Ureter (tissue), 1 donor: ENCODE data around the gene CFAP299. TPM values are rescaled to one million over a fixed set of nuclear protein-coding genes. Genes with fewer than 3 reads are reported as not detected.

ENCODE experiments used
- DNase-seq: peaks from one replicate; pipeline ENCODE4 v3.0.0-alpha.2; 2020; ENCODE audit warnings: low spot score
- total RNA-seq: library from RNA; stranded (reverse); gene quantifications from one replicate; pipeline ENCODE4 v1.2.4, GENCODE V29; 2023
- donor health status: DM: yes; HTN: yes; CAD: no.

Gene CFAP299
- total RNA-seq, 1 donor from 2014 or later = not detected

DNA sequence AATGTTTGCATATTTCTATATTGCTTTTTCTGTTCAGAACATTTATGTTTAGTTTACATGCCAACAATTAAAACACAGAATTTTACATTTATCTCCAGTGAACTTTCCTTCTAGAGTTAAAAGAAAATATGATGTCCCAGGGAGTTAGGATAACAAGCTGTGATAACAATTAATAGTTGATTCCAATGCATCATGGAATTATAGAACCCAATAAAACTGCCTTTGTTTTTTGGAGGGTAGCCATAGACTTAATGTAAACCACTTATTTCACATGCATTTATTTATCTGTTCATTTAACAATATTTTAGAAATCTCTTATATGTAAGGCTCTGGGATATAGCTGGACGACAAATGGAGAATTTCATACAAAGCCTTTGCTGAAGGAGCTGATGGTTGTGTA is 180.0 kb downstream of the CFAP299 start:
- DNase-seq = no peak

DNA sequence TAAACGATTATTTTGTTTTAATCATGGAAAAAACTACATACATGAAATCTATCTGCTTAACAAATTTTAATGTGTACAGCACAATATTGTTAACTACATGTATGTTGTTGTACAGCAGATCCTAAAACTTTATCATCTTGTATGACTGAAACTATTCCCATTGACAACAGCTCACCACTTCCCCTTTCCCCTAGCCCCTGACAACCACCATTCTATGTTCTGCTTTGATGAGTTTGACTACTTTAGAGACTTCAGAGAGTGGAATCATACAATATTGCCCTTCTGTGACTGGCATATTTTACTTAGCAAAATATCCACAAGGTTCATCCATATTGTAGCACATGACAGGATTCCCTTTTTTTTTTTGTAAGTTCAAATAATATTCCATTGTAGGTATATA is 185.9 kb downstream of the CFAP299 start:
- DNase-seq = no peak

DNA sequence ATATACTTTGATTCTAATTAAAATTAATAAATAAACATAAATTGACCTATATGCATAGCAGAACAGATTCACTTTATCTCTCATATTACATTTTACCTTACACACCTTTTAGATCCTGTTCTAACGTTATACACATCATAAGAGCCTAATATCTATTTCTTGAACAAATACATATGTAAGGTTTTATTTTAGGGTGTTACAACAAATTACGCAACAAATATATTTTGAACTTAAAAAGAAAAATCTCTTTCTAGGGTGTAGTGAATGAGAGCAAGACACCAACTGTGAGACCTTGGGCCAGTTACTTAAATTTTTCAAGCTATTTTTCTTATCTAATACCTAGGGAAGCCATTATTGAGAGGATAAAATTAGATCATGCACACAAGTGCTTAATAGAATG is 191.2 kb downstream of the CFAP299 start:
- DNase-seq = no peak

DNA sequence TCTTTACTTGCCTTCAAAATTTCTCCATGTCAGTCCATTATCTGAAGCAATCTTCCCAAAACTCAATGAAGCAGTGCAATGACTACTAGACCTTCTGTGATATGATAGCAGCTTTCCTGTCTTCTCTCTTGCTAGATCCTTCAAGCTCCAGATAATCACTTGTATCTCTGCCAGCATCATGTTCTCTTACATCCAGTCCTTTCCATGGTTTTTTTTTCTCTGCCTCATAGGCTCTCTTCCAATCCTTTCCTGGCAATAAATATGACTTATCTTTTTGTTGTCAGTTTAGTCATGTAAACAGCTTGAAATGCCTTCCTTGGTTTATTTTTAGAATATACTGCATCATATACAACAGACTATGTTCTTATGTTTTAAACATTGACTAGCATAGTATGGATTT is 193.5 kb downstream of the CFAP299 start:
- DNase-seq = no peak

DNA sequence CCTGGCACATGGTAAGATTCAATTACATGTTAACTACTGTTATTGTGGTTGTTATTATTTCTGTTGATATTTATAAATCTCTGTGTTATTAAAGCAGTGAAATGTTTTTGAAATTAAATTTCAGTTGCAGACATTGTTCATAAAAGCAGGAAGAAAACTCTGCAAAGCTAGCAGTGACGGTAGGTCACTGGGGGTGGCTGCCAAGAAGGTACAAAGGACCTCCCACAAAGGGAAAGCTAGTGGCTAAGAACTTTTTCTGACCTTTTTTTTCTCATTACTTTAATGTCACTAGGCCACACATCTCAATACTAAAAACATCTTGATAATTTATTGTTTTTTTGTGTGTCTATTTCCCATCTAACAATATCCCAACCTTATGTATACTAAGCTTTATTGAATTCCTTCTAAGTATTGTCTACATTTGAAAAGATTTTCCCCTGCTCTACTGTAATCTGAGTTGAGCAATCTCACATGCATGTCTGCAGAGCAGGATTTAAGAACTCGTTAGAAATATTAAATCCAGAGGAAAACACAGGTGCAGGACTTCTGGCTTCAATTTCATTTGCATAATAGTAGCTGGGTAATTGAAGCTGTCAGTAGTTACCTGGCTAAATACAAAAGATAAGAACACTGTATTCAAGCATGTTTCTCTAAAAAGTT is 197.3 kb downstream of the CFAP299 start:
- no peak for DNase-seq

DNA sequence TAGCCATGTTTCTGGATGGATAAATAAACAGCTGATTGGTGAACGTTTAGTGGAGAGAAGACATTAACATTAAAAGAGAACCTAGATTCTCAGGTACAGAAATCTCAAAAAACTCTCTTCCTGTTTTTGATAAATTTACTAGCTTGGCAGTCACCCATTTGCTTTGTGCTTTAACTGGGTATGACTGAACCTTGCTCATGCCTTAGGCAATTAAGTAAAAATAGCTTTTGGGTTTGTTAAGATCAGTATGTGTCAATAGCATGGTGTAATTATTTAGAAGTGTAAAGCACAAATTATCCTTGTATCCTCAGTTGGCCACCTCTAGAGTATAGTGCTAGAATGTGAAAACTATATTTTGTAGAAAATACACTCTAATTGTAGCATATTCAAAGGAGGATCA is 200.0 kb downstream of the CFAP299 start:
- DNase-seq = no peak

DNA sequence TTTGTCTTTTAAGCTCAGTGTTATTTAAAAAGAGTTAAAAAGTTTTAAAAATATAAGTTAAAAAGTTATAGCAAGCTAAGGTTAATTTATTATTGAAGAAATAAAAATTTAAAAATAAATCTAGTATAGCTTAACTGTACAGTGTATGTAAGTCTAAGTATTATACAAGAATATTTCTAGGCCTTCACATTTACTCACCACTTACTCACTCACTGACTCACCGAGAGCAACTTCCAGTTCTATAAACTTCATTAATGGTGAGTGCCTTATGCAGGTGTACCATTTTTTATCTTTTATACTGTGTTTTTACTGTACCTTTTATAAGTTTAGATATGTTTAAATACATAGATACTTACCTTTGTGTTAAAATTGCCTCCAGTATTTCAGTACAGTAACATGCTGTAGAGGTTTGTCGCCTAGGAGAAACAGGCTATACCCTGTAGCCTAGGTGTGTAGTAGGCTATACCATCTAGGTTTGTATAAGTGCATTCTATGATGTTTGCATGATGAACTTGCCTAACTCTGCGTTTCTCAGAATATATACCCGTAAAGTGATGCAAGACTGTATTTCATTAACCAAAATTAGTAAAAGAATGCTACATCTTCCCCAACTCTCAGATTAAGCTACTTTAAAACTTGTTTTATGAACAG is 202.9 kb downstream of the CFAP299 start:
- DNase-seq = no peak

DNA sequence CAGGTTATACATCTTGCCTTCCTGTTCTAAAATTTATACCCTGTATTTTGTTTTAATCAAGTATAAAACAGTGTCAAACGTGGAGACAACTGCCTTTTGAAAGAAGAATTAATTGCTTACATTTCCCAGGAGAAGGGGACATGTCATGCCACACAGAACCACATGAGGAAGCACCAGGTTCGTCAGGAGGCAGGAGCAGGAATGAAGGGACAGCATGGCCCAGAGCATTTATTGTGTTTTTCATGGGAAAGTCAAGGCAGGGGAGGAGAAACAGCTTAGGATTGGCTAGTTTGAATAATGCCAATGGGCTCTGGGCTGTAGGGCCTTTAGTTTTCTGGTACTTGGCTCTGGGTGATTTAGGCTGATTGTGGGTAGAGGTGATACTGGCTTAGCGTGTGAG is 203.7 kb downstream of the CFAP299 start:
- no peak for DNase-seq

DNA sequence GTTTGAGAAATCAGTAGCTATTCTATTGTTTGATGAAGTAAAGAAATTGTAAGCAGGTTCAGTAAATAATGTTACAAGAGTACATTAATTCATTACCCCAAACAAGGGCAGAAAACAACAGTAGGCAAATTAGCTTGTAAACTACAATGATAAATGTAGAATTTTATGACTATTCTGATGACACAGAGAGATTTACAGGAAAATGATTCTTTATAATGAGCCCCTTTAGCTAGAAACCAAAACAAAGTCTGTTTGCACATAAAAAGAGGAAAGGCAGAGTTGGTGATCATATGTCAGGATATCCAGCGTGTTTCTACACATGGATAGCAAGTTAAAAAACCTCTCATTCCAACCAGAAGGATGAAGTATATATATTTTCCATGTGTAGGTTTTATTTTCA is 204.8 kb downstream of the CFAP299 start:
- no peak for DNase-seq

DNA sequence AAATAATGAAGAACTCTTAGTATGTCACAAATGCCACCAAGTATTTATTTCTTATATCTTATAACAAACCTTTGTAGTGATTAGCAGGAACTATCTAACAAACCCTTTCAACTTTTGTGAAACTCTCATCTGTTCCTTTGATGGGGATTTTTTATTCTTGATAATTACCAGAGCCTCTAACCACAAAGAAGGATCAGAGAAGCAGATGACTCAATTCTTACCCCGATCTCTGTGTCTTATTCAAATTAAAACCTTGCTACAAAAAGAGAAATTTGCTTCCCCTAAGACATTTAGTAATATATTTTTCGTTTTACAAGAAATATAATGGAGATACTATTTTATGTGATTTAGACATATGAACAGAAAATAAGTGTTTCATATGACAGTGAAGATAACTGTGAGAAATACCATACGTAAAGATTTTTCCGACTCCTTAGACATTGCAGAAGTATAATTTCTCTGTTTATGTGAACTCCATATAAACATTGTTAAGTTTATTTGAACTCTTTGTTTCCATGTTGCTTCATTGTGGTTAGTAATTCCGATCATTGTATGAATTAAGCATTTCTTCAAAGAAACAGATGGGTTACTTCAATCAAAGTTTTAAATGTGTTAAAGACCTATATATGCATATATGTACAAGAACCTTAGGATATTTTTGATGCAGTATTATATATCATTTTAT is 205.4 kb downstream of the CFAP299 start:
- no peak for DNase-seq

DNA sequence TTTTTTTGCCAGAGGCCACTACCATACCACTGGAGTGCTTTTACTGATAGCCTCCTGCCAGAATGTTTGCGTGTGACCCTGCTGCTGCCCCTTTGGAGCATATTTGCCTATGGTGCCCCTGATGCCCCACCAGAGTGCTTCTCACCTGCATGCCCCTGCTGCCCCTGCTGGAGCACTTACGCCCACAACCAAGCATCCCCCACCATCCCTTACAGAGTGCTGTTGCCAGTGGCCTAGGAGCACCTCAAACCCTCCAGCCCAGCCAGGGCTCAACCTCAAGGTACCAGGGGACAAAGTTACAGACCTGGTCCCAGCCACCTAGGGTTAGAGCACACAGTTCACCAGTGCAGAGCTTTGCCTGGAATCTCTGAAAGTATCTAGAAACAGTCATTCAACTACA is 207.2 kb downstream of the CFAP299 start:
- no peak for DNase-seq

DNA sequence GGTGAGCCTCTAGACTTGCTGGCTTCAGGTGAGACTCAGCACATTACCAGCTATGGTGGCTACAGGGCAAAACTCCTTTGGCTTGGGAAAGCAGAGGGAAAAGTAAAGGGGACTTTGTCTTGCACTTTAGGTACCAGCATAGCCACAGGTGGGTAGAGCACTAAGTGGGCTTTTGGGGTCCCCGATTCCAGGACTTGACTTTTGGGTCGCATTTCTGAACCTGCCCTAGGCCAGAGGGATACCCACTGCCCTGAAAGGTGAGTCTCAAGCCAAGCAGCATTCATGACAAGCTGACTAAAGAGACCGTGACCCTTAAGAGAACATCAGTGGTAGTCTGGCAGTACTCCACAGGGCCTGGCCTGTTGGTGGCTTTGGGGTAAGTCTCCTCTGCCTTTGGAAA is 224.8 kb downstream of the CFAP299 start:
- DNase-seq = no peak

DNA sequence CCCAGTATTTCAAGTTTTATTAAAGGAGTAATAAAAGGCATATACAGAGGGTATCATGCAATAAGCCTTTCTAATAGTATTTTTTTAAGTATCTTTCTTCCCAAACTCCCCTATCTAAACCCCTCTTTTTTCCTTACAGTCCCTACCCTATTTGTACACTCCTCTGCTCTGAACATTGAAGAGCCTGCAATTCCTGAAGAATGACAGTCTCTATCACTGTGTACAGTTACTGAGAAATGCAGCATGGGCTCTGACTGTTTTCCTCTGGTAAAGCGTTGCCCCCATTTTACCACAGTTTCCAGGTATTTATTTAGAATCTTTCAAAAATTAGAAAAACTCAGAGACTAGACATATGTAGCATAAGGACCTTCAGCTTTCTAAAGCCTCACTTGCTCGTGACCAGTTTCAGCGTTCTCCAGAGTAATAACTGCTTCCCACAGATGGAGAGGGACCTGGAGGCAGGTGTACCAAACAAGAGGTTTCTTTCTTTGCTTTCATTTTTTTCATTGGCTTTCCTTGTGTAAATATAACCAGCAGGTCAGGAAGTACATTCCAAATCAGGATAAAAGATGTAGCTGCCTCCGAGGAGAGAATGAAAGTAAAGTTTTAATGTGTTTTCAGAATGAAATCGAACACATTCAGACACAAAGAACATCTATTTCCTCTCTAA is 230.8 kb downstream of the CFAP299 start:
- no peak for DNase-seq

DNA sequence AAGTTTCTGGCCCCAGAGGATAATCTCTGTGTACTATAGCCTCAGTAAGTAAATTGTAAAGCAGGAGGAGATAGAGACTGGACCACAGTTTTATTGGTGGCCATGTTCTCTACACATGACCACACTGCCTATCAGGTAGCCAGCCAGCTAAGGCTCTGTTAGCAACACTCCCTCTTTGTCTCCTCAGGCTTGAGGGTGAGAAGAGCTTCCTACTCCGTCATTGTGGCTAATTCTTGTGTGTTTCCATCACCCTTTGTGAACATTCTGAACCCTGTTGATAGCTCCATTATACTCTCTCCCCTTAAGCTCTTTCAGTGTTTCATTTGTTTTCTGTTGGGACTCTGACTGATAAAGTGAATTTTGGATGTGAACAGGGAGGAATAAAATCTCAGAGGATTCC is 233.4 kb downstream of the CFAP299 start:
- DNase-seq = no peak

DNA sequence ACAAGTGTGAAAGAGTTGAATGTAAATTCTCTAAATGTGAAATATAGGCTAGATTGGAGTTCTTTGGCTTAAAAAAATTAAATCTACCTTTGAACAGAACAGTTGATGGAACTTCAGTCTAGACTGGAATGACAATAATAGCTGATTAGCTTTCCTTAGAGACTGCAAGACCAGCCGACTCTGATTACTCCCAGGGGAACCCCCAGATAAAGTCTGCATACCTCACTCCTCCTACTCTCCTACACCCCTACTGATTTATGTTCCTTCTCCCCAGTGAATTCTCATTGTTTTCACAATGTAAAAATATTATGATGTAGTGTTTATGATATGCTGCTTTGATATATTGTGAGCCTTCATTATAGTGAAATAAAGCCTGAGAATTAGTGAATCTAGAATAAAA is 241.3 kb downstream of the CFAP299 start:
- no peak for DNase-seq

DNA sequence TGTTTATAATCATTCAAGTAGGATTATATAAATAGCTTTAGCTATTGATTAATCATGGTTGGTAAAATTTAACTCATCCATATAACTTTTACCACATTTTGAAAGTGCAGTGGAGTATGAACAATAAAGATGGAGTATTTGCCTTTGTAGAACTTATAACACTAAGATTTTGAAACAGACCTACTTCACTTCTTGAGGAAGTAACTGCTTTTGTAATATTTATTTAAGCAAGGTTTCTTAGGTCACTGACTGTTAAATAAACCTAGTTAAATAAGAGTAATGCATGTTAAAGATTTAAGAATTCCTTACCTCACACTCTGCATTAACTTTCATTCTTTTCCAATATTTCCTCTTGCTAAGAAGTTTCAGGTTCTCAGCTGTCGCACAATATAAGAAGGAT is 242.5 kb downstream of the CFAP299 start:
- no peak for DNase-seq

DNA sequence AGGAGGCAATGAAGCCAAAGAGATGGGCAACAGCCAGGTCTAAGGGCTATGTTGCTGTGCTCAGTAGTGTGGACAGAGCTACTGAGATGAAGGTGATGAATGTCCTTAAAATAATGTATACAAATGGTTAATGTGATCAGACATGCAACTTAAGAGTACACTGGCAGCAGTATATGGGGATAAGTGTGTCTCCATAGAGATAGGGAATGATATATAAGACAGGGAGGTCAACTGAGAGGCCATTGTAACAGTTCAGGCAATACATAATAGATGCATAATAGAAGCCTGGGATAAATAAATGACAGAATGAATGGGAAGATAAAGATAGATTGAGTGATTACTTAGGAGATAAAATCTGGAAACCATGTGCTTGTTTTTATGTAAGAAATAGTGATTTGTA is 250.0 kb downstream of the CFAP299 start:
- no peak for DNase-seq

DNA sequence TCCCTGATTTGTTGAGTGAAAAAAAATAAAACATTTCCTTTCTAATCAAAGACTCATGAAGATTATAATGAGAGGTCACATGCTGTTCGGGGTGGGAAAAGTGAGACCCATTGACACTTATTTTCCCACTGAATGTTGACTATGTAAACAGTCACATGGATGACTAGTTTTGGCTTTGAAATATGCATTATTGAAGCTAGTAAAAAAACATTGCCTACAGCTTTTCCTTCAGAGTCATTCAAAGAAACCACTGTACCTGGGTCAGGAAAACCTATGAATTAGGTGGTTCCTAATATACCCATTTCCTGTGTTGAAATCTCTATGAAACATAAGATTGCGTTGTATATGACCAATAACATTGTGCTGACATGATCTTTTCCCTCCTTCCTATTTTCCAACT is 251.2 kb downstream of the CFAP299 start:
- no peak for DNase-seq

DNA sequence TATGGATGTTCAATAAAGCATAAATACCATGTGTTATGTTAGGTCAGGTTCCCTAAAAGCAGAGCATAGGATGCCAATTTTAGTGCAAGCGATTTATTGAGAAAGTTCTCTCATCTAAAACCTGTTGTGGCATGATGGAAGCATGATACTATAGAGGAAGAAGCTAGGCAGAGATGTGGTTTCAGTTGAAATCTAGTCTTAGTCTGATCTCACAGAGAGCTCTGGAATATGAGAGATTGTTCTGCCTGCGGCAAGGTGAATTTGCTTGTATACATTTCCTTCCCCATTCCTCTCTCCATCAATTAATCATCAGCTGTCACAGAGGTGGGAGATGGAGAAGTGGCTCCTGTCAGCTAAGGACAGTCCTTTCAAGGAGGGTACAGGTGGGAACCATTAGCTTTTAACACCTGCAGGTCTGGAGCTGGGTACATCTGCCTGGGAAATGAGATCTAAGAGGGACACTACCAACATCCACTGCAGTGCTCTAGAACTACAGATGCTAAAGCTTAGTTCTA is 252.4 kb downstream of the CFAP299 start:
- DNase-seq = no peak

DNA sequence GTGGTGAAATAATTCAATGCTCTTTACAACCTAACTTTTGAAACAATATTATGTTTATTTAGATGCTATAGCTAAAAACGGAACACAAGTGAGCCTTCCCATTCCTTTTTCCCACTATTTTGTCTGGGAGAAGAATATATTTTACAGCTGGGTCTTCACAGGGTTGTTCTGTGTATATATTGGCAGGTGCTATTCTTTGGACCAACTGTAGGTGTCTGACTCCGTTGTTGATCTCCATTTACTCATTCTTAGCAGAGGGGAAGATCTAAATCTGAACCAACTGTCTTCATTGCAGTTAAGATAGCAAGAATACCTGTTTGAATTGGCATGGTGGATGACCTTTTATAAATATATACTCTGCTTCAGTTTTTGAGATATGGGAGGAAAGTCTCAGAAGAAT is 257.4 kb downstream of the CFAP299 start:
- no peak for DNase-seq

DNA sequence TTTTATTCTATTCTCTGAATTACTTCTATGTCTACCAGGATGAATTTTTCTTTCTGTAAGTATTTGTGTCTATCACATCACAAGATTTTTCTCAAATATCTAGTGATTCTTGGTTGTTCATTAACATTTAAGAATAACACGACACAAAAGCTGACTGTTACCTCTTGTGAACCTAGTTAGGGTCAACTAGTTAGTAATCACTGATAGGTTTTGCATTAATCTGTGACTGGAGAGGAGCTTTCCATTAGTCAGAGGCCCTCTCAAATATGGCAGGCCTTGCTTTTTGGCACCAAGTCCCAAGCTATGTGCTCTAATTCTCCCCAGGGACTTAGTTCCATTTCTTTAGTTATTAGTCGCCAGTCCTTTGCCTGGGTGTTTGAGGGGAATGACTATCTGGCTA is 259.2 kb downstream of the CFAP299 start:
- DNase-seq = no peak

DNA sequence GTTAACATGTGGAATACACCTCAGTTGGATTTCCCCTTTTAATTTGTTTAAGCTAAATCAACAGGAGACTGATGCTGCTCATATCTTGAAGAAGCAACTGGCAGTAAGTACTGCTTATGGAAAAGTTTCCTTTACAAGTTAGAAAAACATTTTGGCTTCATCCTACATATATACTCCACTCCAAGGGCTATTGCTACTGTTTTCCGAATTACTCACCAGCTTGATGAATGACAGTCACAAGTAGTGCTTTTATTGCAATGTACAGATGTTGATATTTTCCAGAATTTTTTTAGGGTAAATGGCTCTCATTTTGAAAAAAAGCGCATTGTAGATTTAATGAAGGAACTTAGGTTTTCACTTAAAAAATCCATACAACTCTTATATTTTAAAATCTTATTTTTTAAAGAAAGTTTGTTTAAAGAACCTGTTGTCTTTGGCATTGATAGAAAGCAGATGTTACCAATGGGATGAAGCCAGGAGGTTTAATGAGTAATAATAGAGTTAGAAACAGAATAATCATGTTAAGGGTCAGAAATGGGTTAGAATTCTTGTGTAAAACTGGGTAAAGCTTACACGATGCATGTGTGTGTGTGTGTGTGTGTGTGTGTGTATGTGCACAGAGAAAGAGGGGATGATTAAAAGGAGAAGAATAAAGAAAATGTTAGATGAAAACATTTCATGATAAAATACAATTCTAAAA is 272.9 kb downstream of the CFAP299 start:
- no peak for DNase-seq
